ENCODE data around the gene HOXD8. TPM values are rescaled to one million over a fixed set of nuclear protein-coding genes. Genes with fewer than 3 reads are reported as not detected.

The HOXD8 gene
- polyA plus RNA-seq, 1 of the 3 experiments (the other 2 are of a cell fraction) = 6.4 TPM

GRCh38 chr2:176099159-176099727 is 30.3 kb upstream of the HOXD8 start:
- no peak overlapping the region for H3K27ac ChIP-seq (ENCODE audit: low read depth in 2 of 2, low read length in 1 of 2)
- CTCF ChIA-PET = interaction anchor here (1.0 to 13.5 kb wide), 10 partner anchors 10 to 1399 kb away, joined by 3 to 264 read pairs (median 52); partner anchors contain the start of genes EVX2, HOXD10 and HOXD11
- no peaks in the 10 kb centered on the region for H3K79me2 ChIP-seq (ENCODE audit: insufficient read depth)
- peaks cover 3% of the 10 kb centered on the region for H3F3A ChIP-seq (replicated peaks; ENCODE audit: insufficient read depth)
- H4K20me1 ChIP-seq (ENCODE audit: insufficient read depth) = no peaks in the 10 kb centered on the region
- TF ChIP-seq POLR2AphosphoS5 (IDR thresholded peaks at IDR 0.05; ENCODE audit: low read depth, low read length) = no peak
- no peak for TF ChIP-seq EP300 (IDR thresholded peaks at IDR 0.05; ENCODE audit: borderline replicate concordance in 1 of 2, low read depth in 1 of 2, low read length in 1 of 2)
- no peak for TF ChIP-seq CTCF (IDR thresholded peaks at IDR 0.05)
- TF ChIP-seq REST (IDR thresholded peaks at IDR 0.05; ENCODE audit: low read depth, low read length) = no peak
- TF ChIP-seq EZH2phosphoT487 (IDR thresholded peaks at IDR 0.05; ENCODE audit: borderline replicate concordance, low read depth) = no peak
- TF ChIP-seq, protein P1, sequence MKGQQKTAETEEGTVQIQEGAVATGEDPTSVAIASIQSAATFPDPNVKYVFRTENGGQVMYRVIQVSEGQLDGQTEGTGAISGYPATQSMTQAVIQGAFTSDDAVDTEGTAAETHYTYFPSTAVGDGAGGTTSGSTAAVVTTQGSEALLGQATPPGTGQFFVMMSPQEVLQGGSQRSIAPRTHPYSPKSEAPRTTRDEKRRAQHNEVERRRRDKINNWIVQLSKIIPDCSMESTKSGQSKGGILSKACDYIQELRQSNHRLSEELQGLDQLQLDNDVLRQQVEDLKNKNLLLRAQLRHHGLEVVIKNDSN (IDR thresholded peaks at IDR 0.05; ENCODE audit: borderline replicate concordance, low read depth) = no peak
- no peak for TF ChIP-seq TEAD4 (IDR thresholded peaks at IDR 0.05; ENCODE audit: borderline replicate concordance, insufficient read depth)
- no peak for TF ChIP-seq PBX3 (IDR thresholded peaks at IDR 0.05)
- TF ChIP-seq SIN3A (IDR thresholded peaks at IDR 0.05; ENCODE audit: borderline replicate concordance, low read depth, low read length) = no peak
- no peak for TF ChIP-seq CHD2 (IDR thresholded peaks at IDR 0.05; ENCODE audit: low read length, partially characterized antibody)
- TF ChIP-seq, protein P2, sequence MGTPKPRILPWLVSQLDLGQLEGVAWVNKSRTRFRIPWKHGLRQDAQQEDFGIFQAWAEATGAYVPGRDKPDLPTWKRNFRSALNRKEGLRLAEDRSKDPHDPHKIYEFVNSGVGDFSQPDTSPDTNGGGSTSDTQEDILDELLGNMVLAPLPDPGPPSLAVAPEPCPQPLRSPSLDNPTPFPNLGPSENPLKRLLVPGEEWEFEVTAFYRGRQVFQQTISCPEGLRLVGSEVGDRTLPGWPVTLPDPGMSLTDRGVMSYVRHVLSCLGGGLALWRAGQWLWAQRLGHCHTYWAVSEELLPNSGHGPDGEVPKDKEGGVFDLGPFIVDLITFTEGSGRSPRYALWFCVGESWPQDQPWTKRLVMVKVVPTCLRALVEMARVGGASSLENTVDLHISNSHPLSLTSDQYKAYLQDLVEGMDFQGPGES (IDR thresholded peaks at IDR 0.05; ENCODE audit: low read depth, low read length) = no peak
- TF ChIP-seq ZBTB33 (IDR thresholded peaks at IDR 0.05; ENCODE audit: borderline replicate concordance, low read depth) = no peak
- no peak for TF ChIP-seq MEF2A (IDR thresholded peaks at IDR 0.05; ENCODE audit: borderline replicate concordance, low read depth)
- TF ChIP-seq RFX5 (IDR thresholded peaks at IDR 0.05; ENCODE audit: low read length) = no peak
- no peak for TF ChIP-seq TAF1 (IDR thresholded peaks at IDR 0.05; ENCODE audit: borderline replicate concordance, low read depth, low read length)
- TF ChIP-seq NFIC (IDR thresholded peaks at IDR 0.05; ENCODE audit: borderline replicate concordance) = no peak
- no peak for TF ChIP-seq YY1 (IDR thresholded peaks at IDR 0.05; ENCODE audit: low read depth)
- TF ChIP-seq TCF12 (IDR thresholded peaks at IDR 0.05) = no peak
- no peak overlapping the region for H3K4me3 ChIP-seq (ENCODE audit: low read depth in 2 of 2, low read length in 1 of 2)
- no peak overlapping the region for H2AFZ ChIP-seq (ENCODE audit: low read depth)
- no peak overlapping the region for H3K9ac ChIP-seq
- no peaks in the 10 kb centered on the region for H3K9me3 ChIP-seq
- no peaks in the 10 kb centered on the region for H3K36me3 ChIP-seq (replicated peaks in 1 of 2; ENCODE audit: control insufficient read depth in 1 of 2, insufficient read depth in 2 of 2, low read length in 1 of 2)
- no peak for DNase-seq
- no peak overlapping the region for H3K4me2 ChIP-seq
- POLR2A ChIA-PET = no interaction called here
- peaks cover 0 to 20% of the 10 kb centered on the region in 2 experiments; a peak in 3 of 4 replicates for H3K4me1 ChIP-seq (ENCODE audit: control insufficient read depth in 1 of 2, insufficient read depth in 2 of 2, low read depth in 1 of 2, low read length in 1 of 2)
- WGBS (ENCODE audit: low lambda C conversion rate) = 51% methylated on average over 22 of the region's 30 CpGs
- H3K27me3 ChIP-seq (ENCODE audit: insufficient read depth) = peaks cover 97% of the 10 kb centered on the region
- H3K9me2 ChIP-seq = no peaks in the 10 kb centered on the region

Data from SK-N-SH (cell line).